Fibroblast of lung (primary cell): ENCODE data around the gene CFAP90. TPM values are rescaled to one million over a fixed set of nuclear protein-coding genes. Genes with fewer than 3 reads are reported as not detected.
A peak's percentile ranks its signal among the peaks of the same experiment; 100 is the strongest.

ENCODE experiments used
- DNase-seq, 2 donors: peaks; one replicate each; pipeline versions ENCODE4 v3.0.0 to v3.0.0-alpha.2; 2010; ENCODE audit warnings: low read depth in 2 of 2
- H2AFZ ChIP-seq: 2 replicates; pipeline ENCODE4 v1.5.1; 2012; ENCODE audit warnings: low read length, control low read depth, inconsistent platforms
- H3K27ac ChIP-seq: 2 replicates; pipeline ENCODE4 v1.5.1; 2011; ENCODE audit warnings: low read length, control low read depth; ENCODE audit not compliant: insufficient read depth
- H3K27me3 ChIP-seq: 2 replicates; pipeline ENCODE4 v1.5.1; 2011; ENCODE audit warnings: mild to moderate bottlenecking, low read length; ENCODE audit not compliant: control insufficient read depth, insufficient read depth
- H3K36me3 ChIP-seq: 2 replicates; pipeline ENCODE4 v1.5.1; 2011; ENCODE audit warnings: low read length; ENCODE audit not compliant: control insufficient read depth, insufficient read depth
- H3K4me1 ChIP-seq: 2 replicates; pipeline ENCODE4 v1.5.1; 2011; ENCODE audit warnings: low read length; ENCODE audit not compliant: control insufficient read depth, insufficient read depth; ENCODE audit errors: extremely low read depth
- H3K4me2 ChIP-seq: 2 replicates; pipeline ENCODE4 v1.5.1; 2011; ENCODE audit warnings: low read length, control low read depth; ENCODE audit not compliant: insufficient read depth; ENCODE audit errors: extremely low read depth
- H3K4me3 ChIP-seq, 4 experiments: fragments of 200-600 bp in 1 of 4; sonication (generic) in 1 of 4; replicated peaks in 1 of 4; 2 replicates each; pipeline ENCODE4 v1.5.1; 2011 to 2016; ENCODE audit warnings: low read length in 4 of 4, low read depth in 3 of 4, mild to moderate bottlenecking in 3 of 4, control low read depth in 2 of 4, inconsistent platforms in 1 of 4, mixed read lengths in 1 of 4; ENCODE audit not compliant: insufficient read depth in 1 of 4; ENCODE audit errors: control extremely low read depth in 1 of 4
- H3K79me2 ChIP-seq: 2 replicates; pipeline ENCODE4 v1.5.1; 2012; ENCODE audit warnings: mild to moderate bottlenecking, low read length, inconsistent platforms; ENCODE audit not compliant: control insufficient read depth, insufficient read depth
- H3K9ac ChIP-seq: 2 replicates; pipeline ENCODE4 v1.5.1; 2011; ENCODE audit warnings: mild to moderate bottlenecking, low read length, control low read depth; ENCODE audit not compliant: insufficient read depth
- H3K9me3 ChIP-seq: 2 replicates; pipeline ENCODE4 v1.5.1; 2012; ENCODE audit warnings: low read depth, low read length; ENCODE audit not compliant: control insufficient read depth, insufficient read depth
- H4K20me1 ChIP-seq: 2 replicates; pipeline ENCODE4 v1.5.1; 2011; ENCODE audit warnings: low read length; ENCODE audit not compliant: control insufficient read depth, insufficient read depth; ENCODE audit errors: extremely low read depth
- CTCF ChIP-seq, 2 donors: IDR thresholded peaks in 1 of 2; conservative IDR thresholded peaks in 1 of 2; 1 replicate in 1 of 2; 2 replicates in 1 of 2; pipeline ENCODE4 v1.5.1; 2011 to 2012; ENCODE audit warnings: low read length in 2 of 2, control low read depth in 1 of 2, inconsistent platforms in 1 of 2, low read depth in 1 of 2, mild to moderate bottlenecking in 1 of 2
- EZH2 ChIP-seq: IDR thresholded peaks from 2 replicates; pipeline ENCODE4 v1.5.1; 2012; ENCODE audit warnings: low read length, control low read depth, mild to moderate bottlenecking; ENCODE audit errors: missing control alignments
- polyA plus RNA-seq, 2 donors: library from polyadenylated mRNA; depleted of rRNA in 1 of 2; stranded (reverse) in 1 of 2; unstranded in 1 of 2; fragments of >200 nt; gene quantifications; 2 replicates each; pipeline ENCODE4 v1.2.1, GENCODE V29; 2011 to 2012; ENCODE audit warnings: missing spikeins in 1 of 2
- total RNA-seq: library from RNA; depleted of rRNA; stranded (reverse); fragments of >200 nt; gene quantifications from 2 replicates; pipeline ENCODE4 v1.2.1, GENCODE V29; 2014

Gene CFAP90
- total and polyA plus RNA-seq, 2 donors (not counting 1 experiment from before 2014, with no cell fraction given) = not detected

GRCh38 chr5:7816535-7816901 is 34.4 kb downstream of the CFAP90 start:
- no peak overlapping the region for H2AFZ ChIP-seq
- no peak for DNase-seq
- H3K27ac ChIP-seq = no peak overlapping the region
- no peaks in the 10 kb centered on the region for H3K27me3 ChIP-seq
- H4K20me1 ChIP-seq = no peaks in the 10 kb centered on the region
- no peaks in the 10 kb centered on the region for H3K36me3 ChIP-seq
- no peak overlapping the region for H3K4me2 ChIP-seq
- TF ChIP-seq EZH2 (no peak), CTCF (conservative IDR thresholded peaks at IDR 0.05 in 1 of 2, IDR thresholded peaks at IDR 0.05 in 1 of 2; ENCODE audit: low read depth in 1 of 2, low read length in 2 of 2) (no peak)
- H3K9ac ChIP-seq = no peak overlapping the region
- no peak overlapping the region for H3K4me3 ChIP-seq
- H3K79me2 ChIP-seq = no peaks in the 10 kb centered on the region
- H3K4me1 ChIP-seq = no peaks in the 10 kb centered on the region
- no peaks in the 10 kb centered on the region for H3K9me3 ChIP-seq

GRCh38 chr5:7815892-7816534 is 34.9 kb downstream of the CFAP90 start:
- H2AFZ ChIP-seq = peak overlapping the region; percentile 34
- no peak overlapping the region for H3K9ac ChIP-seq
- peak; percentile 55 to 61 for DNase-seq
- no peaks in the 10 kb centered on the region for H3K79me2 ChIP-seq
- H3K27ac ChIP-seq = no peak overlapping the region
- H3K4me1 ChIP-seq = no peaks in the 10 kb centered on the region
- no peak overlapping the region for H3K4me2 ChIP-seq
- TF ChIP-seq CTCF (conservative IDR thresholded peaks at IDR 0.05 in 1 of 2, IDR thresholded peaks at IDR 0.05 in 1 of 2; ENCODE audit: low read depth in 1 of 2, low read length in 2 of 2) (peak; percentile 83 to 84), EZH2 (no peak)
- H3K4me3 ChIP-seq = no peak overlapping the region
- H4K20me1 ChIP-seq = no peaks in the 10 kb centered on the region
- H3K36me3 ChIP-seq = no peaks in the 10 kb centered on the region
- no peaks in the 10 kb centered on the region for H3K27me3 ChIP-seq
- no peaks in the 10 kb centered on the region for H3K9me3 ChIP-seq

- H3K36me3 ChIP-seq = no peaks in the 10 kb centered on the region
- no peak overlapping the region for H3K9ac ChIP-seq
- no peaks in the 10 kb centered on the region for H3K9me3 ChIP-seq
- H3K4me1 ChIP-seq = no peaks in the 10 kb centered on the region
- no peak overlapping the region for H3K4me3 ChIP-seq
- DNase-seq = no peak
- H3K27me3 ChIP-seq = no peaks in the 10 kb centered on the region
- no peak overlapping the region for H3K4me2 ChIP-seq
- H3K79me2 ChIP-seq = no peaks in the 10 kb centered on the region
- H2AFZ ChIP-seq = no peak overlapping the region
- no peak for TF ChIP-seq EZH2
- TF ChIP-seq CTCF (conservative IDR thresholded peaks at IDR 0.05 in 1 of 2, IDR thresholded peaks at IDR 0.05 in 1 of 2; ENCODE audit: low read depth in 1 of 2, low read length in 2 of 2) = no peak
- no peaks in the 10 kb centered on the region for H4K20me1 ChIP-seq
- H3K27ac ChIP-seq = no peak overlapping the region
Measured at GRCh38 chr5:7814816-7815215, 36.1 kb downstream of the CFAP90 start.
